ENCODE measurements around the gene IL12RB2.

IL12RB2 gene

DNA sequence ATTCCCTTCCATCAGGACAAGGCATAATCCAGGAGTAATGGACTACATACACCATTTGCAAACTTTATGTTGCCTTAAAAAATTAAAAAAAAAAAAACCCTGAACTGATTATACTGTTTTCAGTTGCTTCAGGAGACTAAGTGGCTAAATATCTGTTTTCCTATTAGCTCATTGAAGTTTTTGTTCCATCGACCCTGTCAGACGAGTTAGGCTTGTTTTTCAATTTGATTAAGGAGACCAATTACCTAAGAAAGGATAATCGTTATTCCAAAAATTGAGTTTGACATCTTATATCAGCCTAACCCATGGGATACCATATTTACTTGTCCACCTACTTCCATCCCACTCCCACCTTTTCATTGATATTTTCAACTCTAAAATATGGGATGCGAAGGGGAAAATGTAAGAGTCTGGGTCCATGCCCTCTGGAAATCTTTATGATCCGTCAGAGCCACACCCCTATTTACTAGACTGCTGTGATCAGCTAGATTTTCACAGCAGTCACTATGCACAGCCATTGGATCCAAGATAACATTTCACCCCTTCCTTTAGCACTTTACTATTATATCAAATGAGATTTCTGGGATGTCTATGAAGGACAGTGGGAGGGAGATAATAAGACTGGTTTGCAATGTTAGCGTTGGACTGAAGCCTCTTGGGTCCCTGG lies 41.0 kb downstream of the IL12RB2 start:
- DNase-seq = no peak

DNA sequence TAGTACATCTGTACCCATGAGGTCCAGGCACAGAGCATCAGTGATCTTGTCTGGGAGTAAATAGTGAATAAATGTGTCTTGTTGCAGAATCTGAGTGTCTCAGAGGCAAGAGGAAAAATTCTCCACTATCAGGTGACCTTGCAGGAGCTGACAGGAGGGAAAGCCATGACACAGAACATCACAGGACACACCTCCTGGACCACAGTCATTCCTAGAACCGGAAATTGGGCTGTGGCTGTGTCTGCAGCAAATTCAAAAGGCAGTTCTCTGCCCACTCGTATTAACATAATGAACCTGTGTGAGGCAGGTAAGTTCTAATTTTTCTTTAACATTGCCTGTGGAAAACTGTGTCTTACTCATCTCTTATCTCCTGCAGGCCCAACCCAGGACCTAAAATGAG lies 43.1 kb downstream of the IL12RB2 start:
- DNase-seq = no peak

DNA sequence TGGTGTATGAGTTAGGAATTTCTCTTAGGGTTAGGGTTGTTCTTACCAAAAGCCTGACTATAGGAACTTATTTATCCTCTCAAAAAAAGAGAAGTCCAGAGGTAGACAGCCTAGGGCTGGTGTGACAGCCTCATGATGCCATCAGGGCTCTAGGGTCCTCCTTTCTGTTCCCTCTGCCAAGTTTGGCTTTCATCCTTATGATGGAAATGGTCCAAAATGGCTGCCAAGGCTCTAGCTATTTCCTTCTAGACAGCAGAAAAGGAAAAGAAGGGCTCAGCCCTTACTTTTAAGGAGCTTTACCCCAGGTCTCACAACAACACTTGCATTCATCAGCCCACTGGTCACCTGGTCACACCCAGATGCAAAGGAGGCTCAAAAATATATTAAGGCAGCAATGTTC lies 44.5 kb downstream of the IL12RB2 start:
- DNase-seq = no peak

- no peak for DNase-seq
Observed at GRCh38 chr1:67355745-67356424, 48.2 kb downstream of the IL12RB2 start.

GRCh38 chr1:67359592-67359991 lies 51.9 kb downstream of the IL12RB2 start:
- DNase-seq = no peak

DNA sequence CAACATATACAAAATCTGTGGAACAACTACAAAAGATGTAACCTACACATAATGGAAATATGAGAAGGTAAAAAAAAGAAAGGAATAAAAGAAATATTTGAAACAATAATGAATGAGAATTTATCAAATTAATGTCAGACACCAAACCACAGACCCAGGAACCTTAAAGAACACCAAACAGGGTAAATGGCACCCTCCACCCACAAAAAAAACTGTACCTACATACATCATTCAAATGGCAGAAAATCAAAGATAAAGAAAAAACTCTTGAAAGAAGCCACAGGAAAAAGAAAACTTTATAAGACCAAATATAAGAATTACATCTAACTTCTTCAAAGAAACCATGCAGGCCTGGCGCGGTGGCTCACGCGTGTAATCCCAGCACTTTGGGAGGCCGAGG lies 54.0 kb downstream of the IL12RB2 start:
- DNase-seq = no peak

DNA sequence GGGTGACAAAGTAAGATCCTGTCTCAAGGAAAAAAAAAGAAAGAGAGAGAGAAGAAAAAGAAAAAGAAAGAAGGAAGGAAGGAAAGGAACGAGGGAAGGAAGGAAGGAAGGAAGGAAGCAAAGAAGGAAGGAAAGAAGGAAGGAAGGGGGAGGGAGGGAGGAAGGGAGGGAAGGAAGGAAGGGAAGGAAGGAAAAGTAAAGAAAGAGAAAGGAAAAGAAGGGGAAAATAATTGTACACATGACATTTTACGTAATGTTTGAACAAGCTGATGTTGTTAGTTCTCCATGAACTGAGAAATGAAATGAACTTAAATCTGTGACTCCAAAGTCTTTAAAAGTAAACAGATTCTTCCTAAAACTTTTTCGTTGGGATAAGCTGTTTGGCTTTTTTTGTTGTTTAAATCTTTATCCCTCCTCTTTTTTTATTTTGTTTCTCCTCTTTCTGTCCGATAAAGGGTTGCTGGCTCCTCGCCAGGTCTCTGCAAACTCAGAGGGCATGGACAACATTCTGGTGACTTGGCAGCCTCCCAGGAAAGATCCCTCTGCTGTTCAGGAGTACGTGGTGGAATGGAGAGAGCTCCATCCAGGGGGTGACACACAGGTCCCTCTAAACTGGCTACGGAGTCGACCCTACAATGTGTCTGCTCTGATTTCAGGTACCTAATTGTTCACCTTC lies 59.8 kb downstream of the IL12RB2 start:
- no peak for DNase-seq

- no peak for DNase-seq
Observed at GRCh38 chr1:67368046-67368514, 60.4 kb downstream of the IL12RB2 start.

DNA sequence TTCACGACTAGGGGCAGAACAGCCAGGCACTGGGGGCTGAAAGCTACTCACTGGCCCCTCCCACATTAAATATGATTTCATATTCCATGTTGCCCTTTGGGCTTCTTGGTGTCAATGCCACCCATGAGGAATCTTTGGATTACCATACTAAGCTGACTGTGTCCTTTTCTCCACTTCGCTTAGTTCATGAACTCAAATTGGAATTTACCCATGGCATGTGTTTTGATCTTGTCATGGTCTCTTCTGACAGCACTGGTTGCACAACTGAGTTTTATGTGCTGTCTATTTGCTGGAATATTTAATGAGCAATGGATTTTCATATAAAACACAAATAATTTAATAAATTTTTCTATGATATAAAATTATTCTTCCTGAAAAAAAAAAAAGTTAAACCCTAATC lies 63.4 kb downstream of the IL12RB2 start:
- no peak for DNase-seq

GRCh38 chr1:67371681-67372080 lies 64.0 kb downstream of the IL12RB2 start:
- no peak for DNase-seq

DNA sequence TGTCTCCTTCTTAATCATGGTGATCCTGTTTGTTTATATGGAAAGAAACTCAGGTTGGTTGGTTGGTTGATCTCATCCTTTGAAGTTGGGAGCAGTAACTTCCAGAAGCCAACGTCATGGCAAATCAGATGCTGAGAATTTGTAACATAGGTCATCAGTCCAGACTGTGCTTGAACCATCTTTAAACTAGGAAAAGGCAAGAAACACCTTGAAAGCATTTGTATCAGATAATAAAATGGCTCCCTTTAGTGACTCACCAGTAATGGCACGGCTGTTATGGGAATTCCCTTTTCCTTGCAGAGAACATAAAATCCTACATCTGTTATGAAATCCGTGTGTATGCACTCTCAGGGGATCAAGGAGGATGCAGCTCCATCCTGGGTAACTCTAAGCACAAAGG lies 64.5 kb downstream of the IL12RB2 start:
- DNase-seq = no peak

GRCh38 chr1:67372898-67373297 lies 65.2 kb downstream of the IL12RB2 start:
- no peak for DNase-seq

- DNase-seq = no peak
Observed at GRCh38 chr1:67376381-67376780, 68.7 kb downstream of the IL12RB2 start.

DNA sequence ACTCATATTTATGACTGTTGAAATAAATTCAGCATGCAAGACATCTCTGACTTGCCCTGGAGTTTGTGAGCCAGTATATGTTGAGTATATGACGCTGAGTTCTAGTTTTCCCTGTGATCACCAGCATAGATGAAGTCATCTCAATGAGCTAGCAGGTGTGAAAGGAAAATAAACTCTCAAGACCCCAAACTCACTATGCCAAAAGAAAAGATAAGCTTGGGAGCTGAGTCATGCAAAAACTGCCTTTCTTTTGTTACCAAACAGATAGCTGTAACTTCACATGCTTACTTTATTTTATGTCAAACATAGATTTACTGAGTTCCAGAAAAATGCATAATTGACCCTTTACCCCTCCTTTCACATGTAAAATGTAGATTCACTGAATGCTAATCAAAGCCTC lies 69.6 kb downstream of the IL12RB2 start:
- DNase-seq = no peak

- DNase-seq = no peak
Observed at GRCh38 chr1:67381154-67381553, 73.5 kb downstream of the IL12RB2 start.

GRCh38 chr1:67382292-67382691 lies 74.6 kb downstream of the IL12RB2 start:
- no peak for DNase-seq

DNA sequence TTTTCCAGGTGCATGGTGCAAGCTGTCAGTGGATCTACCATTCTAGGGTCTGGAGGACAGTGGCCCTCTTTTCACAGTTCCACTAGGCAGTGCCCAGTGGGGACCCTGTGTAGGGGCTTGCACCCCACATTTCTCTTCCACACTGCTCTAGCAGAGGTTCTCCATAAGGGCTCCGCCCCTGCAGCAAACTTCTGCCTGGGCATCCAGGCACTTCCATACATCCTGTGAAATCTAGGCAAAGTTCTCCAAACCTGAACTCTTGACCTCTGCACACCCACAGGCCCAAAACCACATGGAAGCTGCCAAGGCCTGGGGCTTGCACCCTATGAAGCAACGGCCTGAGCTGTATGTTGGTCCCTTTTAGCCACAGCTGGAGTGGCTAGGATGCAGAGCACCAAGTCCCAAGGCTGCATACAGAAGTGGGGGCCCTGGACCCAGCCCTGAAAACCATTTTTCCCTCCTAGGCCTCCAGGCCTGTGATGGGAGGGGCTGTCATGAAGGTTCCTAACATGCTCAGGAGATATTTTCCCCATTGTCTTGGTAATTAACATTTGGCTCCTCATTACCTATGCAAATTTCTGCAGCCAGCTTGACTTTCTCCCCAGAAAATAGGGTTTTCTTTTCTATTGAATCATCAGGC lies 76.4 kb downstream of the IL12RB2 start:
- no peak for DNase-seq

DNA sequence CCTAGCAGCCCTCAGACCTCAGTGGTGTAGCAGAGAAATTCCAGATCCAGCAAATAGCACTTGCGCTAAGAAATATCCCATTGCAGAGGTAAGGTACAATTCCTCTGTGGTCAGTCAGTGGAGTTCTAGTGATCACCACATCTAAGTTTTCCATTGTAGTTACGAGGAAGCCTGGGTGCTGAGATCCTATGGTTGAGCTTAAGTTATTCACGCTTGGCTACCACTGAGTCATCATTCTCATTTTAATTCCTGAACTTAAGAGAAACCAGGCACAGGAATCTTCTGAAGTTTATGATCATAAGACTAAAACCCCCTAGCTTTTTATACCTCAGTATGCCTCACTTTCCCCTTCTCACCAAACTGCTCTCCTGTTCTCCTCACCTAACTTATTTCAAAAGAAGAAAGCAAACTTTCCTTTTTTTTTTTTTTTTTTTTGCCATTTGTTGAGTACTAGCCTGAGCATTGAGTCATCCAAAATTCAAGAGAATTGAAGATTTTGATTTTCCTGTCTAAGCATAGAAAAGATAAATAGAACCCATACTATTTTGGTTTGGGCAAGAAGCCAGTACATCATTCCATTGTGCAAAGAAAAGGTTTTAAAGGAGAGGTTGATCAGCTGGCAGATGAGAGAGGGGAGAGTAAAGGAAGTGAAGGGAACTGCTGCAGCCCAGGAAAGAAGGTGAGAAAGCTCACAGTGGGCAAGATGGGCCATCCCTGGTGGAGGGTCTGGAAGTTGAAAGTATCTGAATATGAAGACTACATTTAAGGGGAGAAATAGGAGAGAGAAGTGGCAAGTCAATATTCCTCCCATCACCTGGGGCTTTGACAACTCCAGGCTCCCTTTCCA lies 82.6 kb downstream of the IL12RB2 start:
- DNase-seq = no peak

- DNase-seq = no peak
Observed at GRCh38 chr1:67393240-67393639, 85.6 kb downstream of the IL12RB2 start.

DNA sequence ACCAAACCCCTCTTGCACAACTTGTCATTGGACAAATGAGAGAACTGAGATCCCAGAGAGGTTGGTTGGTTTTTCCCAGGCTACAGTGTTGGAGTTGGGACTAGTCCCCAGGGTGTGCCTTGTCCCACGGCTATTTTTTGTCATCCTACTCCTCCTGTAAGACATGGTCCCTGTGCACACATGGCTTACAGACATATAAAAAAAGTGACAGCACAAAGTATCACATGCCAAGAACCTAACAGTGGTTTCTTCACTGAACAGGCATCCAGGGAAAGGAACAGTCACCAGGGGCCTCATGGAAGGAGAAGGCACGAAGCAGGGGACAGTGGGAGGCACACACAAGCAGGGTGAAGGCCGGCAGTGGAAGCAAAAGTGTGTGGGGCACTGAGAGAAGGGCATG lies 86.1 kb downstream of the IL12RB2 start:
- DNase-seq = no peak

GRCh38 chr1:67394548-67394947 lies 86.9 kb downstream of the IL12RB2 start:
- DNase-seq = no peak

- DNase-seq = no peak
Observed at GRCh38 chr1:67399199-67399993, 91.7 kb downstream of the IL12RB2 start.

All from activated gamma-delta T cell (primary cell).